ENCODE measurements around the gene RARS1.

Gene RARS1

GRCh38 chr5:168460606-168461005 is 25.7 kb upstream of the RARS1 start:
- Histone ChIP-seq H3K27me3 (ENCODE audit: control insufficient read depth, insufficient read depth, low read length) (no peaks in the 10 kb centered on the region), H3K4me3 (ENCODE audit: low read length) (no peak overlapping the region), H3K27ac (ENCODE audit: low read length) (no peak overlapping the region), H3K4me1 (ENCODE audit: control insufficient read depth, insufficient read depth, low read length) (no peaks in the 10 kb centered on the region), H3K9me3 (ENCODE audit: control insufficient read depth, insufficient read depth, low read length) (no peaks in the 10 kb centered on the region), H3K36me3 (ENCODE audit: control insufficient read depth, insufficient read depth, low read length) (peaks cover 8% of the 10 kb centered on the region; the same call in 1 of the 2 replicates)
- no CpG with 5 or more reads among the region's 9 CpGs for WGBS (ENCODE audit: insufficient coverage, insufficient read length)
- no peak for DNase-seq (ENCODE audit: low read depth, low spot score)

DNA sequence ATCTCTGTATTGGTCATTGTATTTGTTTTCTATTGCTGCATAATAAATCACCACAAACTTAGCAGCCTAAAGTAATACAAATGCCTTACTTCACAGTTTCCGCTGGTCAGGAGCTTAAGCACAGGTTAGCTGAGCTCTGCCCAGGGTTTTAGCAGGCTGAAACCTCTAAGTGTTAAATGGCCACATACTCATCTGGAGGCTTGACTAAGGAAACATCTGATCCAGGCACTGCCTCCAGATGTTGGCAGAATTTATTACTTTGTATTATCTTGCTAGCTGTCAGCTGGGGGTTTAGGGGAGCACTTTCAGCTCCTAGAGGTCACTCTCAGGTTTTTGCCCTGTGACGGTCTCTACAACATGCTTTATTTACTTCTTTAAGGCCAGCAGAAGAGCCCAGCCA is 23.2 kb upstream of the RARS1 start:
- WGBS (ENCODE audit: insufficient coverage, insufficient read length) = no CpG with 5 or more reads among the region's 2 CpGs
- no peak overlapping the region for H3K4me3 ChIP-seq (ENCODE audit: low read length)
- H3K27ac ChIP-seq (ENCODE audit: low read length) = no peak overlapping the region
- peaks cover 7% of the 10 kb centered on the region for H3K36me3 ChIP-seq (ENCODE audit: control insufficient read depth, insufficient read depth, low read length)
- no peak for DNase-seq (ENCODE audit: low read depth, low spot score)
- no peaks in the 10 kb centered on the region for H3K9me3 ChIP-seq (ENCODE audit: control insufficient read depth, insufficient read depth, low read length)
- no peaks in the 10 kb centered on the region for H3K4me1 ChIP-seq (ENCODE audit: control insufficient read depth, insufficient read depth, low read length)
- H3K27me3 ChIP-seq (ENCODE audit: control insufficient read depth, insufficient read depth, low read length) = no peaks in the 10 kb centered on the region

DNA sequence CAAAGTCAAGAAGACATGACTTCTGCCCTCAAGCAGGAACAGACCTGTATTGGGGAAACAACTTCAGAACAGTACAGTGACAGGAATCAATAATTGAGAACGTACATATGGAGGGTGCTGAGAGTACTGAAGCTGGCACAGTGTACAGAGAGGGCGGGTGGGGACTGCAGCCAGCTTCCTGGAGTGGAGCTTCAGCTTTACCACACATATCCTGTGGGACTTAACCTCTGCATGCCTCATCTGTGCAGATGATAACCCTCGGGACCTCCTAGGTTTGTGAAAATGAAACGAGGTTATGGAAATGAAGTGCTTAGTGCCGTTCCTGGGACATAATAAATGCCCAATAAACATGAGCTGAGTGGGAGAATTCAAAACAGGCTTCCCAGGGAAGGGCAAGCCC is 22.1 kb upstream of the RARS1 start:
- WGBS (ENCODE audit: insufficient coverage, insufficient read length) = no CpG with 5 or more reads among the region's 5 CpGs
- H3K27me3 ChIP-seq (ENCODE audit: control insufficient read depth, insufficient read depth, low read length) = no peaks in the 10 kb centered on the region
- H3K36me3 ChIP-seq (ENCODE audit: control insufficient read depth, insufficient read depth, low read length) = peaks cover 8% of the 10 kb centered on the region
- no peak overlapping the region for H3K4me3 ChIP-seq (ENCODE audit: low read length)
- no peaks in the 10 kb centered on the region for H3K9me3 ChIP-seq (ENCODE audit: control insufficient read depth, insufficient read depth, low read length)
- no peak for DNase-seq (ENCODE audit: low read depth, low spot score)
- H3K27ac ChIP-seq (ENCODE audit: low read length) = no peak overlapping the region
- H3K4me1 ChIP-seq (ENCODE audit: control insufficient read depth, insufficient read depth, low read length) = no peaks in the 10 kb centered on the region

DNA sequence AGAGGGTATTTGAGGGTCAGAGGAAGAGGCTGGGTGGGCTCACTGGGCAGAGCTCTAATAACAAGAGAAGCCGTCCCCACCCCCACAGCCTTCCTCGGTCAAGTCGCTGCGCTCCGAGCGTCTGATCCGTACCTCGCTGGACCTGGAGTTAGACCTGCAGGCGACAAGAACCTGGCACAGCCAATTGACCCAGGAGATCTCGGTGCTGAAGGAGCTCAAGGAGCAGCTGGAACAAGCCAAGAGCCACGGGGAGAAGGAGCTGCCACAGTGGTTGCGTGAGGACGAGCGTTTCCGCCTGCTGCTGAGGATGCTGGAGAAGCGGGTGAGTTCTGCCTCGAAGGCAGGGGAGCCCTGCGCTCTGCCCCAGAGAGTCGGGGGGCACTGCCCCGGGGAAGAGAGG is 21.6 kb upstream of the RARS1 start:
- Histone ChIP-seq H3K4me1 (ENCODE audit: control insufficient read depth, insufficient read depth, low read length) (no peaks in the 10 kb centered on the region), H3K27ac (ENCODE audit: low read length) (no peak overlapping the region)
- WGBS (ENCODE audit: insufficient coverage, insufficient read length) = no CpG with 5 or more reads among the region's 20 CpGs

GRCh38 chr5:168467755-168468330 is 18.4 kb upstream of the RARS1 start:
- no peak for DNase-seq (ENCODE audit: low read depth, low spot score)
- H3K9me3 ChIP-seq (ENCODE audit: control insufficient read depth, insufficient read depth, low read length) = no peaks in the 10 kb centered on the region

More for the DNA sequence above, 21.6 kb upstream of the RARS1 start:
- Histone ChIP-seq H3K36me3 (ENCODE audit: control insufficient read depth, insufficient read depth, low read length) (peaks cover 8% of the 10 kb centered on the region), H3K27me3 (ENCODE audit: control insufficient read depth, insufficient read depth, low read length) (no peaks in the 10 kb centered on the region), H3K9me3 (ENCODE audit: control insufficient read depth, insufficient read depth, low read length) (no peaks in the 10 kb centered on the region), H3K4me3 (ENCODE audit: low read length) (no peak overlapping the region)
- DNase-seq (ENCODE audit: low read depth, low spot score) = no peak

DNA sequence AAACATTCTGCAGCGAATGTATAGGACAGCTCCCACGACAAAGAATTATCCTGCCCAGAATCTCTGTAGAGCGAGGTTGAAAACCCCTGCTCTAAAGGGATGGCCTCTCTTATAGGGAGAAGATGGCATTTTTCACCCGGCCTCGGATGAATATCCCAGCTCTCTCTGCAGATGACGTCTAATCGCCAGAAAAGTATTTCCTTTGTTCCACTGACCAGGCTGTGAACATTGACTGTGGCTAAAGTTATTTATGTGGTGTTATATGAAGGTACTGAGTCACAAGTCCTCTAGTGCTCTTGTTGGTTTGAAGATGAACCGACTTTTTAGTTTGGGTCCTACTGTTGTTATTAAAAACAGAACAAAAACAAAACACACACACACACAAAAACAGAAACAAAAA is 17.4 kb upstream of the RARS1 start:
- no peak for DNase-seq (ENCODE audit: low read depth, low spot score)
- no peak overlapping the region for H3K4me3 ChIP-seq (ENCODE audit: low read length)
- H3K9me3 ChIP-seq (ENCODE audit: control insufficient read depth, insufficient read depth, low read length) = no peaks in the 10 kb centered on the region
- no peak overlapping the region for H3K27ac ChIP-seq (ENCODE audit: low read length)
- H3K27me3 ChIP-seq (ENCODE audit: control insufficient read depth, insufficient read depth, low read length) = no peaks in the 10 kb centered on the region
- WGBS (ENCODE audit: insufficient coverage, insufficient read length) = no CpG with 5 or more reads among the region's 8 CpGs
- H3K4me1 ChIP-seq (ENCODE audit: control insufficient read depth, insufficient read depth, low read length) = no peaks in the 10 kb centered on the region
- H3K36me3 ChIP-seq (ENCODE audit: control insufficient read depth, insufficient read depth, low read length) = peaks cover 3% of the 10 kb centered on the region

More at GRCh38 chr5:168467755-168468330, 18.4 kb upstream of the RARS1 start:
- WGBS (ENCODE audit: insufficient coverage, insufficient read length) = no CpG with 5 or more reads among the region's 12 CpGs
- Histone ChIP-seq H3K4me3 (ENCODE audit: low read length) (no peak overlapping the region), H3K36me3 (ENCODE audit: control insufficient read depth, insufficient read depth, low read length) (peaks cover 3% of the 10 kb centered on the region), H3K27ac (ENCODE audit: low read length) (no peak overlapping the region), H3K27me3 (ENCODE audit: control insufficient read depth, insufficient read depth, low read length) (no peaks in the 10 kb centered on the region), H3K4me1 (ENCODE audit: control insufficient read depth, insufficient read depth, low read length) (no peaks in the 10 kb centered on the region)

GRCh38 chr5:168469816-168470215 is 16.5 kb upstream of the RARS1 start:
- no peaks in the 10 kb centered on the region for H3K9me3 ChIP-seq (ENCODE audit: control insufficient read depth, insufficient read depth, low read length)
- no CpG with 5 or more reads among the region's 3 CpGs for WGBS (ENCODE audit: insufficient coverage, insufficient read length)
- H3K36me3 ChIP-seq (ENCODE audit: control insufficient read depth, insufficient read depth, low read length) = peaks cover 3% of the 10 kb centered on the region

GRCh38 chr5:168471785-168472184 is 14.5 kb upstream of the RARS1 start:
- Histone ChIP-seq H3K9me3 (ENCODE audit: control insufficient read depth, insufficient read depth, low read length) (no peaks in the 10 kb centered on the region), H3K36me3 (ENCODE audit: control insufficient read depth, insufficient read depth, low read length) (peaks cover 3% of the 10 kb centered on the region), H3K27ac (ENCODE audit: low read length) (no peak overlapping the region), H3K4me1 (ENCODE audit: control insufficient read depth, insufficient read depth, low read length) (no peaks in the 10 kb centered on the region), H3K4me3 (ENCODE audit: low read length) (no peak overlapping the region), H3K27me3 (ENCODE audit: control insufficient read depth, insufficient read depth, low read length) (no peaks in the 10 kb centered on the region)
- no CpG with 5 or more reads among the region's 4 CpGs for WGBS (ENCODE audit: insufficient coverage, insufficient read length)
- no peak for DNase-seq (ENCODE audit: low read depth, low spot score)

More at GRCh38 chr5:168469816-168470215, 16.5 kb upstream of the RARS1 start:
- H3K27ac ChIP-seq (ENCODE audit: low read length) = no peak overlapping the region
- no peaks in the 10 kb centered on the region for H3K4me1 ChIP-seq (ENCODE audit: control insufficient read depth, insufficient read depth, low read length)
- H3K4me3 ChIP-seq (ENCODE audit: low read length) = no peak overlapping the region
- DNase-seq (ENCODE audit: low read depth, low spot score) = no peak
- H3K27me3 ChIP-seq (ENCODE audit: control insufficient read depth, insufficient read depth, low read length) = no peaks in the 10 kb centered on the region

GRCh38 chr5:168472329-168472728 is 13.9 kb upstream of the RARS1 start:
- Histone ChIP-seq H3K9me3 (ENCODE audit: control insufficient read depth, insufficient read depth, low read length) (no peaks in the 10 kb centered on the region), H3K4me3 (ENCODE audit: low read length) (no peak overlapping the region), H3K27me3 (ENCODE audit: control insufficient read depth, insufficient read depth, low read length) (no peaks in the 10 kb centered on the region), H3K27ac (ENCODE audit: low read length) (no peak overlapping the region), H3K4me1 (ENCODE audit: control insufficient read depth, insufficient read depth, low read length) (no peaks in the 10 kb centered on the region), H3K36me3 (ENCODE audit: control insufficient read depth, insufficient read depth, low read length) (peaks cover 3% of the 10 kb centered on the region)
- WGBS (ENCODE audit: insufficient coverage, insufficient read length) = no CpG with 5 or more reads among the region's 5 CpGs
- DNase-seq (ENCODE audit: low read depth, low spot score) = no peak

GRCh38 chr5:168474319-168474718 is 12.0 kb upstream of the RARS1 start:
- Histone ChIP-seq H3K27ac (ENCODE audit: low read length) (no peak overlapping the region), H3K9me3 (ENCODE audit: control insufficient read depth, insufficient read depth, low read length) (no peaks in the 10 kb centered on the region), H3K4me3 (ENCODE audit: low read length) (no peak overlapping the region), H3K27me3 (ENCODE audit: control insufficient read depth, insufficient read depth, low read length) (no peaks in the 10 kb centered on the region), H3K4me1 (ENCODE audit: control insufficient read depth, insufficient read depth, low read length) (no peaks in the 10 kb centered on the region), H3K36me3 (ENCODE audit: control insufficient read depth, insufficient read depth, low read length) (no peaks in the 10 kb centered on the region)
- no CpG with 5 or more reads among the region's 1 CpG for WGBS (ENCODE audit: insufficient coverage, insufficient read length)
- DNase-seq (ENCODE audit: low read depth, low spot score) = no peak

- WGBS (ENCODE audit: insufficient coverage, insufficient read length) = no CpG with 5 or more reads among the region's 7 CpGs
- H3K9me3 ChIP-seq (ENCODE audit: control insufficient read depth, insufficient read depth, low read length) = no peaks in the 10 kb centered on the region
- no peaks in the 10 kb centered on the region for H3K27me3 ChIP-seq (ENCODE audit: control insufficient read depth, insufficient read depth, low read length)
- DNase-seq (ENCODE audit: low read depth, low spot score) = no peak
- no peak overlapping the region for H3K27ac ChIP-seq (ENCODE audit: low read length)
- H3K36me3 ChIP-seq (ENCODE audit: control insufficient read depth, insufficient read depth, low read length) = no peaks in the 10 kb centered on the region
- no peak overlapping the region for H3K4me3 ChIP-seq (ENCODE audit: low read length)
- no peaks in the 10 kb centered on the region for H3K4me1 ChIP-seq (ENCODE audit: control insufficient read depth, insufficient read depth, low read length)
Observed at GRCh38 chr5:168477060-168477459, 9.2 kb upstream of the RARS1 start.

Measured in iPS DF 6.9 (cell line).